Measurements from ENCODE around the gene ADAMTSL1. TPM values are rescaled to one million over a fixed set of nuclear protein-coding genes. Genes with fewer than 3 reads are reported as not detected.

ADAMTSL1 gene
- total RNA-seq, 2 experiments from 2014 or later = not detected

DNA sequence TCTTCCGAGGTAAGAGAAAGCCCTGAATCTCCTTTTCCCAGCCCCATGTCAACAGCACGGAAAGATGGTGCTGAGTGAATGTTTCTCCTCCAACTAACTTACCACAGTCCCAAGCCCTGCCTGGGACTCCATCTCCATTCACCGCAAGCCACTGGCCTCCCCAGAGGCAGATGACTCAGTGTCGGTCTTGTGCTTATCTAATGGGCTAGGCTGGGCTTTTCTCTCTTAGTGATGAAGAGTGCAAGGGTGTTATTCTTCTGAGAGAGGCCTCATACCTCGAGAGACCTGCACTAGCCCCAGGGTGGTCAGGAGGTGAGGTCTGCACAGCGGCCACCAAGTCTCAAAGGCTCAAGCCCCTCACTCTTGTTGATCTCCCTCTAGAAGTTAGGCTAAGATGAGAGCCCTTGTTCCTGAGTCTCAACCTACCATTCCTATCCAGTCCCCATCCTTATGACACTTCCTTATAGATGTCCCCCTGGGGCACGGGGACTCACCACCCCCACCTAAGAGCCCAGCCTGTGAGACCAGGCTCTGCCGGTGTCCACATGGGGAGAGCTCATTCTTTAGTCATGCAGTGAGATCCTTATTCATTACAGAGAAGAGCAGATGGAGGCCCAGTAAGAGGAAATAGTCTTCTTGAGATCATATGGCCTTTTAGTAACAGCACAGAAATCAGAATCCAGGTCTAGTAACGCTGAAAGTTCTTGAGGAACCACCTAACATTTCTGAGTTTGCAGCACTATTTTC lies 432.1 kb downstream of the ADAMTSL1 start:
- Histone ChIP-seq H3K4me3 (ENCODE audit: low read depth, low read length, poor library complexity, severe bottlenecking) (no peak overlapping the region), H3K4me1 (ENCODE audit: insufficient read depth, low read length, poor library complexity, severe bottlenecking) (no peaks in the 10 kb centered on the region), H3K9me3 (ENCODE audit: low read length) (no peaks in the 10 kb centered on the region), H3K9me2 (ENCODE audit: insufficient read depth, low read length) (no peaks in the 10 kb centered on the region), H3K27ac (ENCODE audit: low read depth, low read length, poor library complexity, severe bottlenecking) (no peak overlapping the region), H2AFZ (ENCODE audit: low read length) (no peak overlapping the region), H3K36me3 (ENCODE audit: insufficient read depth, low read length) (no peaks in the 10 kb centered on the region), H3K79me2 (ENCODE audit: insufficient read depth, low read depth, low read length) (no peaks in the 10 kb centered on the region), H3K4me2 (ENCODE audit: low read length) (no peak overlapping the region), H4K20me1 (ENCODE audit: insufficient read depth, low read length) (no peaks in the 10 kb centered on the region)
- intact Hi-C loops (cut with micrococcal nuclease; ENCODE audit: unreplicated experiment) = no loop called here
- no TSS peak for BruUV-seq (replicated peaks)
- POLR2A ChIA-PET = interaction anchor here (0.6 kb wide), 1 partner anchor 59 kb away, joined by 3 read pairs; no protein-coding TSS in a partner anchor
- CTCF ChIA-PET (ENCODE audit: unreplicated experiment) = no interaction called here
- DNase-seq (ENCODE audit: low spot score) = no peak
- TF ChIP-seq, protein P1, sequence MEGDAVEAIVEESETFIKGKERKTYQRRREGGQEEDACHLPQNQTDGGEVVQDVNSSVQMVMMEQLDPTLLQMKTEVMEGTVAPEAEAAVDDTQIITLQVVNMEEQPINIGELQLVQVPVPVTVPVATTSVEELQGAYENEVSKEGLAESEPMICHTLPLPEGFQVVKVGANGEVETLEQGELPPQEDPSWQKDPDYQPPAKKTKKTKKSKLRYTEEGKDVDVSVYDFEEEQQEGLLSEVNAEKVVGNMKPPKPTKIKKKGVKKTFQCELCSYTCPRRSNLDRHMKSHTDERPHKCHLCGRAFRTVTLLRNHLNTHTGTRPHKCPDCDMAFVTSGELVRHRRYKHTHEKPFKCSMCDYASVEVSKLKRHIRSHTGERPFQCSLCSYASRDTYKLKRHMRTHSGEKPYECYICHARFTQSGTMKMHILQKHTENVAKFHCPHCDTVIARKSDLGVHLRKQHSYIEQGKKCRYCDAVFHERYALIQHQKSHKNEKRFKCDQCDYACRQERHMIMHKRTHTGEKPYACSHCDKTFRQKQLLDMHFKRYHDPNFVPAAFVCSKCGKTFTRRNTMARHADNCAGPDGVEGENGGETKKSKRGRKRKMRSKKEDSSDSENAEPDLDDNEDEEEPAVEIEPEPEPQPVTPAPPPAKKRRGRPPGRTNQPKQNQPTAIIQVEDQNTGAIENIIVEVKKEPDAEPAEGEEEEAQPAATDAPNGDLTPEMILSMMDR (conservative IDR thresholded peaks at IDR 0.05; ENCODE audit: low read length) = no peak
- no peak for TF ChIP-seq EZH2phosphoT487 (IDR thresholded peaks at IDR 0.05; ENCODE audit: borderline replicate concordance, low read depth, low read length)

DNA sequence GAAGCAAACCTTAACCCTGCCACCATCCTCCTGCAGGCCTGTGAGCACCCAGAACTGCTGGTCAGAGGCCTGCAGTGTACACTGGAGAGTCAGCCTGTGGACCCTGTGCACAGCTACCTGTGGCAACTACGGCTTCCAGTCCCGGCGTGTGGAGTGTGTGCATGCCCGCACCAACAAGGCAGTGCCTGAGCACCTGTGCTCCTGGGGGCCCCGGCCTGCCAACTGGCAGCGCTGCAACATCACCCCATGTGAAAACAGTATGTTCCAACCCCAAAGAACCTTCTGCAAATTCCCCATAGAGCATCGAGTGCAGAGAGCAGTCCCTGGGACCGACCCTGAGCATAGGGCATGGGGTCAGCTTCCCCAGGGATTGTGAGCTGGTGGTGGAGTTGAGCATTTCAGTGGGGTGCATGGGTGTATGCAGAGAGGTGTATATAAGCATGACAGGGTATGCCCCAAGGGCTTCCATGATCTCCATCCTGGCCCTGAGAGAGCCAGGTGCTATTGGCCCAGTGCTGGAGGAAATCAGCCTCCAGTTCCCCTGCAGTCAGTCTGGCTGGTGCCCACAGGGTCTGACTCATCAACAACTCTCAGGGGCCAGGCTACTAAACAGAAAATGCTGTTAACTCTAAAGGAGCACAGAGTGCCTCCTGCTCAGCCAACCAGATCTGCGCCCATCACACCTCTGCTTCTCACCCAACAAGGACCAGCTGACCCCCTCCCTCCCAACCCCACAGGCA lies 432.9 kb downstream of the ADAMTSL1 start:
- Histone ChIP-seq H2AFZ (ENCODE audit: low read length) (no peak overlapping the region), H3K9me2 (ENCODE audit: insufficient read depth, low read length) (no peaks in the 10 kb centered on the region), H3K79me2 (ENCODE audit: insufficient read depth, low read depth, low read length) (no peaks in the 10 kb centered on the region), H3K4me1 (ENCODE audit: insufficient read depth, low read length, poor library complexity, severe bottlenecking) (no peaks in the 10 kb centered on the region), H3K36me3 (ENCODE audit: insufficient read depth, low read length) (no peaks in the 10 kb centered on the region), H3K4me3 (ENCODE audit: low read depth, low read length, poor library complexity, severe bottlenecking) (no peak overlapping the region), H3K9me3 (ENCODE audit: low read length) (no peaks in the 10 kb centered on the region), H3K27ac (ENCODE audit: low read depth, low read length, poor library complexity, severe bottlenecking) (no peak overlapping the region), H4K20me1 (ENCODE audit: insufficient read depth, low read length) (no peaks in the 10 kb centered on the region), H3K4me2 (ENCODE audit: low read length) (no peak overlapping the region)
- CTCF ChIA-PET (ENCODE audit: unreplicated experiment) = no interaction called here
- BruUV-seq (replicated peaks) = no TSS peak
- TF ChIP-seq EZH2phosphoT487 (IDR thresholded peaks at IDR 0.05; ENCODE audit: borderline replicate concordance, low read depth, low read length) = no peak
- TF ChIP-seq, protein P1 (conservative IDR thresholded peaks at IDR 0.05; ENCODE audit: low read length) = no peak
- intact Hi-C loops (cut with micrococcal nuclease; ENCODE audit: unreplicated experiment) = no loop called here
- DNase-seq (ENCODE audit: low spot score) = no peak
- POLR2A ChIA-PET = no interaction called here
